Measurements from ENCODE around the gene GPA33. TPM values are rescaled to one million over a fixed set of nuclear protein-coding genes. Genes with fewer than 3 reads are reported as not detected.

Gene GPA33
- polyA plus RNA-seq, 3 donors from 2014 or later: 6.7 to 23.8 (median 7.7) TPM

GRCh38 chr1:167110586-167110985 is 20.4 kb upstream of the GPA33 start:
- Mint-ChIP-seq H3K27me3 (ENCODE audit: low read depth in 3 of 3) (peaks cover 2 to 5% (median 4%) of the 10 kb centered on the region in 3 donors), H3K4me3 (peak overlapping the region in 4 of 5 donors; percentile 3 to 65 (median 12)), H3K27ac (peak overlapping the region in 3 of 6 donors; percentile 20 to 65 (median 37)), H3K36me3 (peaks cover 6 to 11% (median 9%) of the 10 kb centered on the region in 3 donors), H3K4me1 (peaks cover 32 to 33% of the 10 kb centered on the region in 2 donors), H3K9me3 (peaks cover 5 to 15% (median 9%) of the 10 kb centered on the region in 6 donors)
- DNase-seq: peak; percentile 28 to 49 (median 35)

- H3K4me3 Mint-ChIP-seq: peak overlapping the region in 1 of 5 donors; percentile 11
- H3K9me3 Mint-ChIP-seq: peaks cover 5 to 15% (median 9%) of the 10 kb centered on the region in 6 donors
- peaks cover 6 to 11% (median 9%) of the 10 kb centered on the region in 3 donors for H3K36me3 Mint-ChIP-seq
- H3K27ac Mint-ChIP-seq: peak overlapping the region in 4 of 6 donors; percentile 48 to 79 (median 70)
- peaks cover 0 to 5% (median 4%) of the 10 kb centered on the region in 3 donors for H3K27me3 Mint-ChIP-seq (ENCODE audit: low read depth in 3 of 3)
- peaks cover 46 to 48% of the 10 kb centered on the region in 2 donors for H3K4me1 Mint-ChIP-seq
- DNase-seq: no peak
Measured at GRCh38 chr1:167109125-167109524, 18.9 kb upstream of the GPA33 start.

GRCh38 chr1:167107456-167107855 is 17.3 kb upstream of the GPA33 start:
- Mint-ChIP-seq H3K4me1 (peaks cover 54% of the 10 kb centered on the region in 2 donors), H3K9me3 (peaks cover 5 to 15% (median 9%) of the 10 kb centered on the region in 6 donors), H3K27me3 (ENCODE audit: low read depth in 3 of 3) (peaks cover 0 to 5% (median 4%) of the 10 kb centered on the region in 3 donors)

GRCh38 chr1:167106119-167106461 is 15.9 kb upstream of the GPA33 start:
- no peak for DNase-seq
- Mint-ChIP-seq H3K27ac (no peak overlapping the region), H3K9me3 (peaks cover 5 to 13% (median 9%) of the 10 kb centered on the region in 6 donors), H3K4me1 (peaks cover 53 to 54% of the 10 kb centered on the region in 2 donors), H3K27me3 (ENCODE audit: low read depth in 3 of 3) (peaks cover 0 to 5% (median 4%) of the 10 kb centered on the region in 3 donors), H3K4me3 (no peak overlapping the region), H3K36me3 (peaks cover 6 to 11% (median 9%) of the 10 kb centered on the region in 3 donors)

More at GRCh38 chr1:167107456-167107855, 17.3 kb upstream of the GPA33 start:
- Mint-ChIP-seq H3K27ac (no peak overlapping the region), H3K36me3 (peaks cover 6 to 11% (median 9%) of the 10 kb centered on the region in 3 donors), H3K4me3 (no peak overlapping the region)
- no peak for DNase-seq

GRCh38 chr1:167105271-167106118 is 15.3 kb upstream of the GPA33 start:
- DNase-seq: no peak
- peaks cover 0 to 3% (median 2%) of the 10 kb centered on the region in 3 donors for H3K27me3 Mint-ChIP-seq (ENCODE audit: low read depth in 3 of 3)
- peak overlapping the region in 2 of 6 donors; percentile 3 to 75 for H3K27ac Mint-ChIP-seq
- H3K9me3 Mint-ChIP-seq: peaks cover 1 to 8% (median 6%) of the 10 kb centered on the region in 6 donors
- peaks cover 3 to 7% (median 4%) of the 10 kb centered on the region in 3 donors for H3K36me3 Mint-ChIP-seq
- H3K4me1 Mint-ChIP-seq: peaks cover 47 to 48% of the 10 kb centered on the region in 2 donors
- peak overlapping the region; percentile 5 to 69 (median 63) for H3K4me3 Mint-ChIP-seq

GRCh38 chr1:167104256-167104633 is 14.1 kb upstream of the GPA33 start:
- Mint-ChIP-seq H3K9me3 (peaks cover 0 to 3% (median 0%) of the 10 kb centered on the region in 6 donors), H3K27ac (peak overlapping the region; percentile 3 to 77 (median 60)), H3K4me1 (peaks cover 35 to 36% of the 10 kb centered on the region in 2 donors), H3K4me3 (peak overlapping the region; percentile 47 to 69 (median 66)), H3K27me3 (ENCODE audit: low read depth in 3 of 3) (peaks cover 0 to 3% (median 0%) of the 10 kb centered on the region in 3 donors), H3K36me3 (no peaks in the 10 kb centered on the region)
- DNase-seq: peak in 1 of 3 donors; percentile 14

GRCh38 chr1:167102906-167103573 is 12.9 kb upstream of the GPA33 start:
- Mint-ChIP-seq H3K4me1 (peaks cover 25 to 26% of the 10 kb centered on the region in 2 donors), H3K27me3 (ENCODE audit: low read depth in 3 of 3) (peaks cover 0 to 3% (median 0%) of the 10 kb centered on the region in 3 donors), H3K9me3 (no peaks in the 10 kb centered on the region), H3K27ac (no peak overlapping the region), H3K36me3 (no peaks in the 10 kb centered on the region), H3K4me3 (no peak overlapping the region)
- DNase-seq: no peak

GRCh38 chr1:167101754-167102153 is 11.6 kb upstream of the GPA33 start:
- Mint-ChIP-seq H3K9me3 (no peaks in the 10 kb centered on the region), H3K4me1 (peaks cover 25 to 26% of the 10 kb centered on the region in 2 donors), H3K27ac (no peak overlapping the region), H3K4me3 (no peak overlapping the region), H3K27me3 (ENCODE audit: low read depth in 3 of 3) (peaks cover 0 to 3% (median 0%) of the 10 kb centered on the region in 3 donors), H3K36me3 (no peaks in the 10 kb centered on the region)
- DNase-seq: no peak

- peaks cover 0 to 3% (median 0%) of the 10 kb centered on the region in 3 donors for H3K27me3 Mint-ChIP-seq (ENCODE audit: low read depth in 3 of 3)
- peaks cover 22 to 25% of the 10 kb centered on the region in 2 donors for H3K4me1 Mint-ChIP-seq
- no peaks in the 10 kb centered on the region for H3K36me3 Mint-ChIP-seq
- no peaks in the 10 kb centered on the region for H3K9me3 Mint-ChIP-seq
- DNase-seq: no peak
- no peak overlapping the region for H3K4me3 Mint-ChIP-seq
- no peak overlapping the region for H3K27ac Mint-ChIP-seq
Measured at GRCh38 chr1:167100730-167101129, 10.6 kb upstream of the GPA33 start.

- H3K36me3 Mint-ChIP-seq: no peaks in the 10 kb centered on the region
- peaks cover 0 to 3% (median 0%) of the 10 kb centered on the region in 3 donors for H3K27me3 Mint-ChIP-seq (ENCODE audit: low read depth in 3 of 3)
- H3K27ac Mint-ChIP-seq: no peak overlapping the region
- H3K4me3 Mint-ChIP-seq: no peak overlapping the region
- peaks cover 20 to 24% of the 10 kb centered on the region in 2 donors for H3K4me1 Mint-ChIP-seq
- DNase-seq: no peak
- no peaks in the 10 kb centered on the region for H3K9me3 Mint-ChIP-seq
Measured at GRCh38 chr1:167099851-167100250, 9.7 kb upstream of the GPA33 start.

- Mint-ChIP-seq H3K27ac (peak overlapping the region in 1 of 6 donors; percentile 9), H3K4me1 (peaks cover 25 to 29% of the 10 kb centered on the region in 2 donors), H3K9me3 (no peaks in the 10 kb centered on the region), H3K27me3 (ENCODE audit: low read depth in 3 of 3) (no peaks in the 10 kb centered on the region), H3K36me3 (no peaks in the 10 kb centered on the region), H3K4me3 (no peak overlapping the region)
- DNase-seq: no peak
Measured at GRCh38 chr1:167095368-167095767, 5.2 kb upstream of the GPA33 start.

GRCh38 chr1:167094690-167095089 is 4.5 kb upstream of the GPA33 start:
- H3K4me3 Mint-ChIP-seq: no peak overlapping the region
- H3K27me3 Mint-ChIP-seq (ENCODE audit: low read depth in 3 of 3): no peaks in the 10 kb centered on the region
- H3K36me3 Mint-ChIP-seq: no peaks in the 10 kb centered on the region
- no peak for DNase-seq
- H3K27ac Mint-ChIP-seq: peak overlapping the region in 2 of 6 donors; percentile 34 to 75
- no peaks in the 10 kb centered on the region for H3K9me3 Mint-ChIP-seq
- H3K4me1 Mint-ChIP-seq: peaks cover 32 to 36% of the 10 kb centered on the region in 2 donors

GRCh38 chr1:167093846-167094516 is 3.8 kb upstream of the GPA33 start, which contains the start of gene STYXL2:
Gene STYXL2, plus strand, starts transcription at chr1:167094075. Its CDS starts 775 bp downstream, at chr1:167094850.
- Mint-ChIP-seq H3K36me3 (no peaks in the 10 kb centered on the region), H3K4me3 (no peak within 1 kb of the TSS), H3K27me3 (ENCODE audit: low read depth in 3 of 3) (no peaks in the 10 kb centered on the region), H3K9me3 (no peaks in the 10 kb centered on the region), H3K4me1 (peaks cover 37 to 43% of the 10 kb centered on the region in 2 donors), H3K27ac (peak within 1 kb of the TSS in 4 of 6 donors; percentile 10 to 75 (median 60))
- no peak for DNase-seq

Data from immature natural killer cell (primary cell).